CD4-positive, CD25-positive, alpha-beta regulatory T cell (primary cell): ENCODE measurements around the gene SAC3D1. TPM values are rescaled to one million over a fixed set of nuclear protein-coding genes. Genes with fewer than 3 reads are reported as not detected.

Source experiments
- ATAC-seq, 2 donors: fragments of 150-1000 bp; cut with Tn5 transposase; one replicate each; pipeline ENCODE4 v1.10.0; 2021; ENCODE audit warnings: low read depth in 2 of 2, moderate number of reproducible peaks in 2 of 2, moderate library complexity in 1 of 2
- DNase-seq, 3 donors: peaks; one replicate each; pipeline versions ENCODE4 v3.0.0 to v3.0.0-alpha.2; 2012 to 2022; ENCODE audit warnings: mixed read lengths in 1 of 3
- H3K27ac ChIP-seq: one replicate; pipeline ENCODE4 v1.7.0; 2013; ENCODE audit warnings: mild to moderate bottlenecking, low read length; ENCODE audit not compliant: insufficient read depth, poor library complexity, severe bottlenecking
- H3K27me3 ChIP-seq: one replicate; pipeline ENCODE4 v1.7.0; 2013; ENCODE audit warnings: low read length; ENCODE audit not compliant: control insufficient read depth, insufficient read depth
- H3K36me3 ChIP-seq: one replicate; pipeline ENCODE4 v1.7.0; 2013; ENCODE audit warnings: mild to moderate bottlenecking, low read length, moderate library complexity; ENCODE audit not compliant: control insufficient read depth, insufficient read depth
- H3K4me1 ChIP-seq: 2 replicates; pipeline ENCODE4 v1.7.0; 2013; ENCODE audit warnings: mild to moderate bottlenecking, low read length; ENCODE audit not compliant: insufficient read depth, control insufficient read depth, poor library complexity, severe bottlenecking
- H3K4me3 ChIP-seq: one replicate; pipeline ENCODE4 v1.7.0; 2013; ENCODE audit warnings: low read depth, mild to moderate bottlenecking, low read length, moderate library complexity
- H3K9me3 ChIP-seq, 2 experiments: 1 replicate in 1 of 2; 2 replicates in 1 of 2; pipeline ENCODE4 v1.7.0; 2013; ENCODE audit warnings: low read length in 2 of 2, mild to moderate bottlenecking in 1 of 2, moderate library complexity in 1 of 2; ENCODE audit not compliant: control insufficient read depth in 2 of 2
- H3K27ac Mint-ChIP-seq, 3 donors: one replicate each; pipeline ENCODE4 v1.8.0; 2020 to 2022; ENCODE audit warnings: mild to moderate bottlenecking in 3 of 3, mixed read lengths in 3 of 3, moderate library complexity in 2 of 3
- H3K27me3 Mint-ChIP-seq: one replicate; pipeline ENCODE4 v1.8.0; 2022; ENCODE audit warnings: mild to moderate bottlenecking, mixed read lengths
- H3K36me3 Mint-ChIP-seq: one replicate; pipeline ENCODE4 v1.8.0; 2020; ENCODE audit warnings: mixed read lengths
- H3K4me1 Mint-ChIP-seq, 4 donors: one replicate each; pipeline ENCODE4 v1.8.0; 2020 to 2022; ENCODE audit warnings: mixed read lengths in 4 of 4, mild to moderate bottlenecking in 1 of 4
- H3K4me3 Mint-ChIP-seq, 4 donors: one replicate each; pipeline ENCODE4 v1.8.0; 2020 to 2022; ENCODE audit warnings: mild to moderate bottlenecking in 4 of 4, mixed read lengths in 4 of 4, moderate library complexity in 3 of 4
- H3K9me3 Mint-ChIP-seq, 7 donors: one replicate each; pipeline ENCODE4 v1.8.0; 2020 to 2022; ENCODE audit warnings: mixed read lengths in 7 of 7, mild to moderate bottlenecking in 3 of 7, moderate library complexity in 2 of 7
- polyA plus RNA-seq, 4 donors: library from polyadenylated mRNA; unstranded; fragments of 300-500 nt; fragmentation: Illumina TruSeq; gene quantifications; one replicate each; pipeline ENCODE4 v1.2.3, GENCODE V29; 2021
- total RNA-seq: library from RNA; stranded (reverse); gene quantifications from one replicate; pipeline ENCODE4 v1.2.3, GENCODE V29; 2022

The SAC3D1 gene
- total and polyA plus RNA-seq, 5 donors from 2014 or later, result 4.2 to 15.3 (median 12.8) TPM

DNA sequence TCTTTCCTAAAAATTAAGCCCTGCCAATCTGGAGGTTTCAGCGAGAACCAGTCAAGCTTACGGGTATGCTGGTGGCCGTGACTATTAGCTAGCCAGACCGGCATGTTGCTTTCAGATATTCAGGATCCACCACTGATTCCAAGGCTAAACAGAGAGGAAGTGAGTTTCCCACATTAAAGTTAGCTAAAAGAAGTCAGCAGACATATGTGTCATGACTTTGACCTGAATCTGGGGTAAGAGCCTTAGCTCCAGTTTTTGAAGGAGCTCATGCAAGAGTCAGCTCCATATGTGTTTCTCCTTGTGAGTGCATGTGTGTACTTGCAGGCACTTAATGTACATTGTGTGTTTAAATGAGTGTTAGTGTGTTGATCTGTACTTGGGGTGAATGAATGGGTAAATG is 44.4 kb downstream of the SAC3D1 start:
- H3K27ac ChIP-seq, result peak overlapping the region; percentile 96
- H3K4me3 ChIP-seq, result no peak overlapping the region
- no peaks in the 10 kb centered on the region for H3K9me3 ChIP-seq
- H3K36me3 ChIP-seq, result peaks cover 30% of the 10 kb centered on the region
- Mint-ChIP-seq H3K27ac (peak overlapping the region; percentile 29 to 95 (median 70)), H3K9me3 (peaks cover 0 to 2% (median 0%) of the 10 kb centered on the region in 7 donors), H3K36me3 (peaks cover 17% of the 10 kb centered on the region), H3K4me1 (peaks cover 6 to 26% (median 15%) of the 10 kb centered on the region in 4 donors), H3K27me3 (no peaks in the 10 kb centered on the region), H3K4me3 (peak overlapping the region; percentile 92 to 95 (median 94))
- ATAC-seq (no peak), DNase-seq (no peak)
- peaks cover 16% of the 10 kb centered on the region for H3K4me1 ChIP-seq
- no peaks in the 10 kb centered on the region for H3K27me3 ChIP-seq

DNA sequence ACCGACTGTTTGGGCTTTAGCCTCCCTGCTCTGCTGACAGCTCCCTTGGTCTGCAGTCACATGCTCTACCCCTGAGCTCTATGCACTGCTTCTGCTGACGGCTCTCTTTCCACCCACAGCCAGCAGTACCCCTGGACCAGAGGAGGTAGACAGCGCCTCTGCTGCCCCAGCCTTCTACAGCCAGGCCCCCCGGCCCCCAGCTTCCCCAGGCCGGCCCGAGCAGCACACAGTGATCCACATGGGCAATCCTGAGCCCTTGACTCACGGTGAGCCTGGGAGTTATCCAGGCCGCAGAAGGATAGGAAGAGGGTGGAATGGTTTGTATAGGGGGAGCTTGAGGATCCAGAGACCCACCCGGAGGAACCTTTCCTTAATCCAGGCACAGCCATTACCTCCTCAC is 45.8 kb downstream of the SAC3D1 start:
- H3K9me3 Mint-ChIP-seq, result peaks cover 0 to 2% (median 0%) of the 10 kb centered on the region in 7 donors
- H3K4me1 ChIP-seq, result peaks cover 16% of the 10 kb centered on the region
- H3K9me3 ChIP-seq, result no peaks in the 10 kb centered on the region
- ATAC-seq, result no peak
- peak overlapping the region in 1 of 4 donors; percentile 94 for H3K4me3 Mint-ChIP-seq
- peaks cover 17% of the 10 kb centered on the region for H3K36me3 Mint-ChIP-seq
- H3K4me1 Mint-ChIP-seq, result peaks cover 6 to 26% (median 15%) of the 10 kb centered on the region in 4 donors
- no peak overlapping the region for H3K4me3 ChIP-seq
- H3K27ac Mint-ChIP-seq, result peak overlapping the region in 1 of 3 donors; percentile 32
- H3K36me3 ChIP-seq, result peaks cover 30% of the 10 kb centered on the region
- DNase-seq, result no peak
- H3K27ac ChIP-seq, result no peak overlapping the region
- H3K27me3 ChIP-seq, result no peaks in the 10 kb centered on the region
- no peaks in the 10 kb centered on the region for H3K27me3 Mint-ChIP-seq

DNA sequence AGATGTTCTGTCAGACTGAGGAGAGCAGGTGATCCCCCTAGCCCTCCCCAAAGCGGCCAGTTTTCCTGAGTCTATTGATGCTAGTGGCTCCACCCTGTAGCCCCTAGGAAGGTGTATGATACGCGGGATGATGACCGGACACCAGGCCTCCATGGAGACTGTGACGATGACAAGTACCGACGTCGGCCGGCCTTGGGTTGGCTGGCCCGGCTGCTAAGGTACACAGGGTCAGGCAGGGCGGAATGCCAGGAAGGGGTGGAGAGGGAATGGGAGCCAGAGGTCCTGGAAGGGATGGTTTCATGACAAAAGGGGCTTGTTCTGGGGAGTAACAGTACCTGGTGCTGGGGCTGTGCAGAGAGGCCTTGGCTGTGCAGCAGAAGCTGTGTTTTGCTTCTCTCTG is 46.2 kb downstream of the SAC3D1 start:
- H3K4me1 Mint-ChIP-seq, result peaks cover 6 to 26% (median 15%) of the 10 kb centered on the region in 4 donors
- no peak overlapping the region for H3K27ac Mint-ChIP-seq
- H3K27me3 ChIP-seq, result no peaks in the 10 kb centered on the region
- no peak overlapping the region for H3K27ac ChIP-seq
- H3K9me3 Mint-ChIP-seq, result peaks cover 0 to 2% (median 0%) of the 10 kb centered on the region in 7 donors
- H3K27me3 Mint-ChIP-seq, result no peaks in the 10 kb centered on the region
- DNase-seq (no peak), ATAC-seq (no peak)
- peaks cover 17% of the 10 kb centered on the region for H3K36me3 Mint-ChIP-seq
- no peak overlapping the region for H3K4me3 ChIP-seq
- no peak overlapping the region for H3K4me3 Mint-ChIP-seq
- peaks cover 16% of the 10 kb centered on the region for H3K4me1 ChIP-seq
- no peaks in the 10 kb centered on the region for H3K9me3 ChIP-seq
- peaks cover 30% of the 10 kb centered on the region for H3K36me3 ChIP-seq

DNA sequence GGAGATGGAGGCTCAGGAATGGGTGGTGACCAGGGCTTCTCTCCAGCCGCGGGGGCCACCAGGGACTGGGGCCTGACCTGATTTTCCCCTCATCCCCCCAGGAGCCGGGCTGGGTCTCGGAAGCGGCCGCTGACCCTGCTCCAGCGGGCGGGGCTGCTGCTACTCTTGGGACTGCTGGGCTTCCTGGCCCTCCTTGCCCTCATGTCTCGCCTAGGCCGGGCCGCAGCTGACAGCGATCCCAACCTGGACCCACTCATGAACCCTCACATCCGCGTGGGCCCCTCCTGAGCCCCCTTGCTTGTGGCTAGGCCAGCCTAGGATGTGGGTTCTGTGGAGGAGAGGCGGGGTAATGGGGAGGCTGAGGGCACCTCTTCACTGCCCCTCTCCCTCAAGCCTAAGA is 46.8 kb downstream of the SAC3D1 start:
- no peaks in the 10 kb centered on the region for H3K9me3 ChIP-seq
- DNase-seq (no peak), ATAC-seq (no peak)
- no peak overlapping the region for H3K27ac ChIP-seq
- H3K27me3 ChIP-seq, result no peaks in the 10 kb centered on the region
- peaks cover 30% of the 10 kb centered on the region for H3K36me3 ChIP-seq
- H3K27ac Mint-ChIP-seq, result no peak overlapping the region
- H3K4me1 ChIP-seq, result peaks cover 16% of the 10 kb centered on the region
- H3K27me3 Mint-ChIP-seq, result no peaks in the 10 kb centered on the region
- H3K36me3 Mint-ChIP-seq, result peaks cover 17% of the 10 kb centered on the region
- peaks cover 6 to 26% (median 14%) of the 10 kb centered on the region in 4 donors for H3K4me1 Mint-ChIP-seq
- peaks cover 0 to 2% (median 0%) of the 10 kb centered on the region in 7 donors for H3K9me3 Mint-ChIP-seq
- no peak overlapping the region for H3K4me3 ChIP-seq
- no peak overlapping the region for H3K4me3 Mint-ChIP-seq

DNA sequence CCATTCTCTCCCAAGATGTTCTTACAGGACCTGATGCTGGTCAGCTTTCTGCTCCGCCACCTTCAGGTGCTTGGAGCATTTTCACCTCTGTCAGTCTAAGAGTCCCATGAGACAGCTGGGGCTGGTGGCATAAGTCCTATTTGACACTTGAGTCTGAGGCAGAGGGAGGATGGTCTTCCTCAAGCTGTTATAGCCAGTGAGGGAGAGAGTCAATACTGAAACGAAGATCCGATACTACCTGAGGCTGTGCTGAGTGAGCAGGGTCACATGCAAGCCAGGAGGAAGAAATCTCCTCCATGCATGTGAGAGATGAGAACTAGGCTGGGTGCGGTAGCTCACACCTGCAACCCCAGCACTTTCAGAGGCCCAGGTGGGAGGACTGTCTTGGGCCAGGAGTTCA is 48.6 kb downstream of the SAC3D1 start:
- Mint-ChIP-seq H3K4me1 (peaks cover 4 to 13% (median 6%) of the 10 kb centered on the region in 4 donors), H3K27me3 (no peaks in the 10 kb centered on the region), H3K4me3 (peak overlapping the region in 1 of 4 donors; percentile 68), H3K27ac (no peak overlapping the region), H3K9me3 (no peaks in the 10 kb centered on the region), H3K36me3 (peaks cover 17% of the 10 kb centered on the region)
- H3K9me3 ChIP-seq, result no peaks in the 10 kb centered on the region
- H3K4me1 ChIP-seq, result peaks cover 5% of the 10 kb centered on the region
- DNase-seq, result no peak
- no peaks in the 10 kb centered on the region for H3K27me3 ChIP-seq
- no peak overlapping the region for H3K27ac ChIP-seq
- H3K4me3 ChIP-seq, result no peak overlapping the region
- H3K36me3 ChIP-seq, result peaks cover 30% of the 10 kb centered on the region
- no peak for ATAC-seq

DNA sequence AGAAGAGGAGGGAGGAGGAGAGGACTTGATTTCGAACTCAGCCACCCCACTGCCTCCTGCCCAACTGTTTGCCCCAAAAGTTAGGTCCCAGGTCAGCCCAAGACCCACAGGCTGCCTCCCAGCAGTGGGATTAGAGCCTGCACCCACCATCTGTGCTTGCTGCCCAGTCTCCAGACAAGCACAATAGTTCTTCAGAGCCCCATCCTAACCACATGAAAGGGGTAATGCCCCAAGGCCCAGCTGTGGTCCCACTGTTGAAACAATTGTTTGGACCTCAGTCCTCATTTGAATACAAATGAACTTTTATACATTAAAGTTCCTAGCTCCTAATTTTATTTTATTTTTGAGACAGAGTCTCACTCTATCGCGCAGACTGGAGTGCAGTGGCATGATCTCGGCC is 49.6 kb downstream of the SAC3D1 start:
- H3K4me1 ChIP-seq, result peaks cover 2% of the 10 kb centered on the region
- H3K27ac Mint-ChIP-seq, result no peak overlapping the region
- H3K4me3 Mint-ChIP-seq, result peak overlapping the region in 1 of 4 donors; percentile 56
- H3K4me1 Mint-ChIP-seq, result peaks cover 3 to 5% (median 4%) of the 10 kb centered on the region in 4 donors
- no peaks in the 10 kb centered on the region for H3K27me3 Mint-ChIP-seq
- peaks cover 30% of the 10 kb centered on the region for H3K36me3 ChIP-seq
- H3K9me3 ChIP-seq, result no peaks in the 10 kb centered on the region
- no peak overlapping the region for H3K27ac ChIP-seq
- DNase-seq (no peak), ATAC-seq (no peak)
- peaks cover 14% of the 10 kb centered on the region for H3K36me3 Mint-ChIP-seq
- H3K4me3 ChIP-seq, result no peak overlapping the region
- H3K27me3 ChIP-seq, result no peaks in the 10 kb centered on the region
- peaks cover 0 to under 1% (median 0%) of the 10 kb centered on the region in 7 donors for H3K9me3 Mint-ChIP-seq

Other genes with a start within 250 kb of the SAC3D1 start
- gene MAP4K2, start 238.0 kb upstream of the SAC3D1 start, total RNA-seq, result 85.0 TPM
- 10 to 100 TPM; 31.5 to 39.5 (median 34.8) TPM for gene MAP4K2, start 238.0 kb upstream of the SAC3D1 start, polyA plus RNA-seq
- 31.3 TPM for gene MEN1, start 230.7 kb upstream of the SAC3D1 start, total RNA-seq
- 10 to 100 TPM; 20.9 to 26.1 (median 24.5) TPM for gene MEN1, start 230.7 kb upstream of the SAC3D1 start, polyA plus RNA-seq
- 11.6 TPM for gene CDC42BPG, start 196.6 kb upstream of the SAC3D1 start, total RNA-seq
- gene CDC42BPG, start 196.6 kb upstream of the SAC3D1 start, polyA plus RNA-seq, result under 1 TPM in 2 of 4 donors, not detected in 2; 0.11 to 0.13 TPM
- gene EHD1, start 162.6 kb upstream of the SAC3D1 start, total RNA-seq, result 201 TPM
- gene EHD1, start 162.6 kb upstream of the SAC3D1 start, polyA plus RNA-seq, result 100 to 1,000 TPM; 180 to 223 (median 183) TPM
- gene ATG2A, start 124.0 kb upstream of the SAC3D1 start, total RNA-seq, result 234 TPM
- 1 to 10 TPM; 5.8 to 8.0 (median 6.4) TPM for gene ATG2A, start 124.0 kb upstream of the SAC3D1 start, polyA plus RNA-seq
- 34.5 TPM for gene PPP2R5B, start 116.5 kb upstream of the SAC3D1 start, total RNA-seq
- gene PPP2R5B, start 116.5 kb upstream of the SAC3D1 start, polyA plus RNA-seq, result 1 to 10 TPM; 3.6 to 4.9 (median 3.8) TPM
- not detected for gene GPHA2, start 105.3 kb upstream of the SAC3D1 start, total RNA-seq
- gene GPHA2, start 105.3 kb upstream of the SAC3D1 start, polyA plus RNA-seq, result not detected
- gene MAJIN, start 69.1 kb upstream of the SAC3D1 start, total RNA-seq, result not detected
- under 1 TPM in 3 of 4 donors, not detected in 1; 0.46 to 0.64 (median 0.51) TPM for gene MAJIN, start 69.1 kb upstream of the SAC3D1 start, polyA plus RNA-seq
- gene BATF2, start 44.2 kb upstream of the SAC3D1 start, total RNA-seq, result not detected
- not detected for gene BATF2, start 44.2 kb upstream of the SAC3D1 start, polyA plus RNA-seq
- 16.5 TPM for gene ARL2, start 27.1 kb upstream of the SAC3D1 start, total RNA-seq
- 10 to 100 TPM; 57.6 to 67.6 (median 66.1) TPM for gene ARL2, start 27.1 kb upstream of the SAC3D1 start, polyA plus RNA-seq
- gene SNX15, start 13.8 kb upstream of the SAC3D1 start, total RNA-seq, result 17.4 TPM
- 10 to 100 TPM in 3 of 4 donors, 1 to 10 TPM in 1; 9.4 to 15.6 (median 11.1) TPM for gene SNX15, start 13.8 kb upstream of the SAC3D1 start, polyA plus RNA-seq
- gene NAALADL1, start 17.3 kb downstream of the SAC3D1 start, total RNA-seq, result 16.4 TPM
- 10 to 100 TPM; 23.9 to 52.2 (median 32.3) TPM for gene NAALADL1, start 17.3 kb downstream of the SAC3D1 start, polyA plus RNA-seq
- 1.7 TPM for gene CDCA5, start 42.8 kb downstream of the SAC3D1 start, total RNA-seq
- 1 to 10 TPM in 3 of 4 donors, under 1 TPM in 1; 0.78 to 3.2 (median 1.6) TPM for gene CDCA5, start 42.8 kb downstream of the SAC3D1 start, polyA plus RNA-seq
- 42.9 TPM for gene ZFPL1, start 43.0 kb downstream of the SAC3D1 start, total RNA-seq
- 10 to 100 TPM; 27.0 to 33.2 (median 30.2) TPM for gene ZFPL1, start 43.0 kb downstream of the SAC3D1 start, polyA plus RNA-seq
- 234 TPM for gene VPS51, start 55.0 kb downstream of the SAC3D1 start, total RNA-seq
- 100 to 1,000 TPM in 1 of 4 donors, 10 to 100 TPM in 3; 84.2 to 109 (median 96.3) TPM for gene VPS51, start 55.0 kb downstream of the SAC3D1 start, polyA plus RNA-seq
- 20.2 TPM for gene TM7SF2, start 70.7 kb downstream of the SAC3D1 start, total RNA-seq
- 10 to 100 TPM in 2 of 4 donors, 1 to 10 TPM in 2; 8.0 to 11.1 (median 9.4) TPM for gene TM7SF2, start 70.7 kb downstream of the SAC3D1 start, polyA plus RNA-seq
- gene ZNHIT2, start 76.5 kb downstream of the SAC3D1 start, total RNA-seq, result 6.0 TPM
- 10 to 100 TPM; 20.1 to 29.0 (median 22.7) TPM for gene ZNHIT2, start 76.5 kb downstream of the SAC3D1 start, polyA plus RNA-seq
- 1,172 TPM for gene FAU, start 80.9 kb downstream of the SAC3D1 start, total RNA-seq
- gene FAU, start 80.9 kb downstream of the SAC3D1 start, polyA plus RNA-seq, result 1,000 to 10,000 TPM; 1,003 to 1,125 (median 1,056) TPM
- 47.7 TPM for gene MRPL49, start 81.1 kb downstream of the SAC3D1 start, total RNA-seq
- 100 to 1,000 TPM; 104 to 125 (median 111) TPM for gene MRPL49, start 81.1 kb downstream of the SAC3D1 start, polyA plus RNA-seq
- gene SYVN1, start 93.3 kb downstream of the SAC3D1 start, total RNA-seq, result 66.3 TPM
- 10 to 100 TPM in 1 of 4 donors, 1 to 10 TPM in 3; 6.2 to 10.8 (median 7.3) TPM for gene SYVN1, start 93.3 kb downstream of the SAC3D1 start, polyA plus RNA-seq
- gene SPDYC, start 129.0 kb downstream of the SAC3D1 start, total RNA-seq, result not detected
- not detected for gene SPDYC, start 129.0 kb downstream of the SAC3D1 start, polyA plus RNA-seq
- 158 TPM for gene CAPN1, start 140.7 kb downstream of the SAC3D1 start, total RNA-seq
- gene CAPN1, start 140.7 kb downstream of the SAC3D1 start, polyA plus RNA-seq, result 100 to 1,000 TPM in 2 of 4 donors, 10 to 100 TPM in 2; 91.2 to 148 (median 109) TPM
- gene POLA2, start 220.8 kb downstream of the SAC3D1 start, total RNA-seq, result 25.7 TPM
- 10 to 100 TPM in 3 of 4 donors, 1 to 10 TPM in 1; 8.3 to 13.4 (median 12.8) TPM for gene POLA2, start 220.8 kb downstream of the SAC3D1 start, polyA plus RNA-seq